Vagina (tissue), 2 donors: ENCODE measurements around the gene DGKB. TPM values are rescaled to one million over a fixed set of nuclear protein-coding genes. Genes with fewer than 3 reads are reported as not detected.

ENCODE experiments used
- DNase-seq, 2 donors: peaks; one replicate each; pipeline ENCODE4 v3.0.0-alpha.2; 2017; ENCODE audit errors: extremely low spot score in 2 of 2
- H3K27ac ChIP-seq: fragments of 200-600 bp; sonication (generic); one replicate; pipeline ENCODE4 v1.5.1; 2019
- H3K27me3 ChIP-seq: fragments of 200-600 bp; sonication (generic); one replicate; pipeline ENCODE4 v1.5.1; 2019
- H3K36me3 ChIP-seq, 2 donors: fragments of 200-600 bp; sonication (generic); one replicate each; pipeline ENCODE4 v1.5.1; 2017 to 2019
- H3K4me1 ChIP-seq: fragments of 200-600 bp; sonication (generic); one replicate; pipeline ENCODE4 v1.5.1; 2019
- H3K4me3 ChIP-seq, 2 donors: fragments of 200-600 bp; sonication (generic); 1 replicate in 1 of 2; 2 replicates in 1 of 2; pipeline ENCODE4 v1.5.1; 2016 to 2019
- H3K9me3 ChIP-seq: fragments of 200-600 bp; sonication (generic); one replicate; pipeline ENCODE4 v1.5.1; 2019
- CTCF ChIP-seq, 3 experiments: fragments of 450-650 bp in 2 of 3; fragments of 200-600 bp in 1 of 3; sonication (generic) in 1 of 3; IDR thresholded peaks; one replicate each; pipeline ENCODE4 v1.5.1; 2017 to 2019; ENCODE audit warnings: antibody characterized with exemption in 3 of 3, mild to moderate bottlenecking in 2 of 3, moderate library complexity in 2 of 3
- POLR2A ChIP-seq, 2 donors: fragments of 450-650 bp; IDR thresholded peaks; one replicate each; pipeline ENCODE4 v1.6.1; 2017; ENCODE audit warnings: antibody characterized with exemption in 2 of 2, mild to moderate bottlenecking in 2 of 2, moderate library complexity in 2 of 2
- POLR2AphosphoS5 ChIP-seq, 2 donors: sonication (generic); formaldehyde crosslinking; IDR thresholded peaks; one replicate each; pipeline ENCODE4 v1.9.0; 2017; ENCODE audit warnings: antibody characterized with exemption in 2 of 2, mild to moderate bottlenecking in 2 of 2, low read depth in 1 of 2; ENCODE audit not compliant: insufficient read depth in 1 of 2
- intact Hi-C: fragments of 100-400 bp; cut with DNase I; formaldehyde crosslinking; loops from one replicate; pipeline ENCODE4 v1.15.1; 2023
- total RNA-seq: library from RNA; depleted of rRNA; stranded (reverse); fragments of >200 nt; gene quantifications from one replicate; pipeline ENCODE4 v1.2.3, GENCODE V29; 2016

Gene DGKB
- total RNA-seq, 1 donor from 2014 or later, result 2.2 TPM

DNA sequence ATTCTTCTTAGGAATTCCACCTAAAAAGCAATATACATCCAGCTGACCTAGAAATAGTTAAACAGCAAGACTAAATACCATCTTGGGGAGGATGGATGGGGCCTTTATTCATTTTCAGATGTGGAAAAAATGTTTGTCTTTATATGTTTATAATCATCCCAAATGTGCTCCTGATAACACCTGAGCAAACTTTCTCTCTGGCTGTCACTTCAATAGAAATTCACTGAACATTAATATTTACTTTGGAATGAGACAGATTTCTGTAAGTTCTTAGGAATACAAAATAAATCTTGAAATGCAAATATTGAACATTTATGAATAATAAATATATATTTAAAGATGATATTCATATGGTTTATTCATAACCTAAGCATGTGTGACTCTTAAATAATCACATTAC is 185.4 kb downstream of the DGKB start:
- Histone ChIP-seq H3K4me3 (no peak overlapping the region), H3K36me3 (no peaks in the 10 kb centered on the region), H3K9me3 (no peaks in the 10 kb centered on the region), H3K27me3 (no peaks in the 10 kb centered on the region), H3K4me1 (no peaks in the 10 kb centered on the region), H3K27ac (no peak overlapping the region)
- intact Hi-C loops, result no loop called here
- DNase-seq, result no peak
- TF ChIP-seq CTCF (IDR thresholded peaks at IDR 0.05) (no peak), POLR2AphosphoS5 (IDR thresholded peaks at IDR 0.05; ENCODE audit: insufficient read depth in 1 of 2, low read depth in 1 of 2) (no peak), POLR2A (IDR thresholded peaks at IDR 0.05) (no peak)

DNA sequence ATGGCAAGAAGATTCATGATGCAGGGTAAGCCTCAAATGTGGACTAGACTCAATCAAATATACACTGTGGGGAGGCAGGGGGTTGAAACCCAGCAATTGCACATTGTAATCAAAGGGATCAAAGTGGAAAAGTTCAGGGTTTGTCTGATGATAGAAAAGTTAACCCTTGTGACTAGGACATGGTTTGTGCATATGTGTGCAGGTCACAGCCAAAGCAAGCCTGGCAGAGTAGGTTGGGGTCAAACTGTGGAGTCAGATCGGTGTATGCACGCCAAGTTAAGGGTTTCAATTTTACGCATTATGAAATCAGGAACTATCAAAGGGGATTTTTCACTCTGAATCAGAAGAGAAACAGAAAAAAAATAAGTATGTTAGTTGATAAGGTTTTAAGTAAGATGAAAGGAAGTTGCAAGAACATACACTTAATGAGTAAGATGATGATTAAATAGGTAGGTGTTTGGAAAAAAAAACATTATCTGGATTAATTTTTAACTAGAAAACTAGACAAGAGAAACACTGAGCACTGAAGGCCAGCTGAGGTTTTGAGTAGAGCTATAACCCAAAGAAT is 188.3 kb downstream of the DGKB start:
- TF ChIP-seq CTCF (IDR thresholded peaks at IDR 0.05) (no peak), POLR2AphosphoS5 (IDR thresholded peaks at IDR 0.05; ENCODE audit: insufficient read depth in 1 of 2, low read depth in 1 of 2) (no peak), POLR2A (IDR thresholded peaks at IDR 0.05) (no peak)
- Histone ChIP-seq H3K4me1 (no peaks in the 10 kb centered on the region), H3K27me3 (no peaks in the 10 kb centered on the region), H3K27ac (no peak overlapping the region), H3K4me3 (no peak overlapping the region), H3K9me3 (no peaks in the 10 kb centered on the region), H3K36me3 (no peaks in the 10 kb centered on the region)
- no peak for DNase-seq
- intact Hi-C loops, result no loop called here

- DNase-seq, result no peak
- TF ChIP-seq POLR2A (IDR thresholded peaks at IDR 0.05) (no peak), CTCF (IDR thresholded peaks at IDR 0.05) (no peak), POLR2AphosphoS5 (IDR thresholded peaks at IDR 0.05; ENCODE audit: insufficient read depth in 1 of 2, low read depth in 1 of 2) (no peak)
- H3K4me1 ChIP-seq, result no peaks in the 10 kb centered on the region
- no peak overlapping the region for H3K27ac ChIP-seq
- no peaks in the 10 kb centered on the region for H3K27me3 ChIP-seq
- no peaks in the 10 kb centered on the region for H3K36me3 ChIP-seq
- H3K4me3 ChIP-seq, result no peak overlapping the region
- intact Hi-C loops, result no loop called here
- no peaks in the 10 kb centered on the region for H3K9me3 ChIP-seq
Measured at GRCh38 chr7:14698239-14698638, 204.3 kb downstream of the DGKB start.

DNA sequence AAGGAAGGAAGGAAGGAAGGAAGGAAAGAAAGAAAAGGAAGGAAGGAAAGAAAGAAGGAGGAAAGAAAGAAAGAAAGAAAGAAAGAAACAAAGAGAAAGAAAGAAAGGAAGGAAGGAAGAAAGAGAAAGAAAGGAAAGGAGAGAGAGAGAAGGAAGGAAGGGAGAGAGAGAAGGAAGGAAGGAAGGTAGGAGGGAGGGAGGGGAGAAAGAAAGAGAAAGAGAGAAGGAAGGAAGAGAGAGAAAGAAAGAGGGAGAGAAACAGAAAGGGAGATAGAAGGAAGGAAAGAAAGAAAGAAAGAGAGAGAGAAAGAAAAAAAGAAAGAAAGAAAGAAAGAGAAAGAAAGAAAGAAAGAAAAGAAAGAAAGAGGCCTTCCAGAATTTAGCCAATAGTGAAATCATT is 204.9 kb downstream of the DGKB start:
- TF ChIP-seq POLR2A (IDR thresholded peaks at IDR 0.05) (no peak), POLR2AphosphoS5 (IDR thresholded peaks at IDR 0.05; ENCODE audit: insufficient read depth in 1 of 2, low read depth in 1 of 2) (no peak), CTCF (IDR thresholded peaks at IDR 0.05) (no peak)
- intact Hi-C loops, result no loop called here
- H3K27me3 ChIP-seq, result no peaks in the 10 kb centered on the region
- no peak overlapping the region for H3K27ac ChIP-seq
- H3K4me3 ChIP-seq, result no peak overlapping the region
- H3K4me1 ChIP-seq, result no peaks in the 10 kb centered on the region
- H3K9me3 ChIP-seq, result no peaks in the 10 kb centered on the region
- no peak for DNase-seq
- no peaks in the 10 kb centered on the region for H3K36me3 ChIP-seq

DNA sequence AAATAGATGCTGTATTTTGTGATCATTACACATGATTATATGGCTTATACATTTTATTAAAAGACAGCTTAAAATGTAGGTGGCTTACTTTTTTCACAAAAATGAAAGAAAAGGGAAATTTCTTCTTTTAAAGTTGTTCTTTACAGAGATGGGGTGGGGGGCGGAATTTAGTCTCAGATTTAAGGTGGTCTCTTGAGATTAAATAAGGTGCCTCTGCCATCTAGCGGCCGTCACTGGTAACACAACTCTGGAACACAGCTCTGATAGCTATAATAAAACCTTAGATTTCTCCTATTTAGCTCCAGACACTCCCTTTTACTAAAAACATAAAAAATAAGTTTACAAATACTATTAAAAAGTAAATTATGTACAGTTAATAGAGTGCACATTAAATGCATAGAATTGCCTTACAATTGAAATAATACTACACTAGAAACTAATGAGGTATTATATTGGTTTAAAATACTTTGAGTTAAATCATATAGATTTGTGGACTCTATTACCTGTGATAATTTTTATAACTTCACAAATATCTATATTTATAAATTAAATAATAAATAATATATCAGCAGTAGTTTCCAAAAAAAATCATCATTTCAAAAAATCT is 210.9 kb downstream of the DGKB start:
- no peaks in the 10 kb centered on the region for H3K36me3 ChIP-seq
- no peaks in the 10 kb centered on the region for H3K9me3 ChIP-seq
- TF ChIP-seq CTCF (IDR thresholded peaks at IDR 0.05) (peak; percentile 39 to 72 (median 68)), POLR2A (IDR thresholded peaks at IDR 0.05) (no peak), POLR2AphosphoS5 (IDR thresholded peaks at IDR 0.05; ENCODE audit: insufficient read depth in 1 of 2, low read depth in 1 of 2) (no peak)
- no peaks in the 10 kb centered on the region for H3K27me3 ChIP-seq
- intact Hi-C loops, result no loop called here
- no peak overlapping the region for H3K27ac ChIP-seq
- no peaks in the 10 kb centered on the region for H3K4me1 ChIP-seq
- no peak overlapping the region for H3K4me3 ChIP-seq
- no peak for DNase-seq
